Neural progenitor cell (in vitro differentiated cells): ENCODE measurements around the gene DNAAF5.

Experiments
- EZH2phosphoT487 ChIP-seq: fragments of 200-600 bp; sonication (generic); IDR thresholded peaks from 2 replicates; pipeline ENCODE4 v1.6.1; 2017; ENCODE audit warnings: antibody characterized with exemption
- TF ChIP-seq, protein P1 (sequence below): fragments of 200-600 bp; sonication (generic); IDR thresholded peaks from 2 replicates; pipeline ENCODE4 v1.5.1; 2017; ENCODE audit warnings: antibody characterized with exemption, mild to moderate bottlenecking

DNA sequence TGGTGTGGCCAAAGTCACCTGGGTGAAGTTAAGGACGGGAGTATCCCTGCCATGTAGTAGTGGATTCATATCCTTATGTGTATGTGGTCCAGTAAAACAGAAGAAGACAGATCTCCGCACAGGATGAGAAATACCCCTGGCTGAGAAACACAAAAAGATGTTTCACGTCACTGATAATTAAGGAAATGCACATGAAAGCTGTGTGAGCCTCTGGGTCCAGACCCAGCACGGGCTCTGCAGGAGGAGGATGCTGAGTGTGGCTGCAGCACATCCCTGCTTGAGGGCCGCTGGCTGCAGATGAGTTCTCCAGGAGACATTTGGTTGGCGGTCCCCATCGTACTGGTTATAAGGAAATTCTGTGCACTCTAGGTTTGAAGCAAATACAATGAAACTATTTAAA, 97.6 kb downstream of the DNAAF5 start:
- TF ChIP-seq, protein P1, sequence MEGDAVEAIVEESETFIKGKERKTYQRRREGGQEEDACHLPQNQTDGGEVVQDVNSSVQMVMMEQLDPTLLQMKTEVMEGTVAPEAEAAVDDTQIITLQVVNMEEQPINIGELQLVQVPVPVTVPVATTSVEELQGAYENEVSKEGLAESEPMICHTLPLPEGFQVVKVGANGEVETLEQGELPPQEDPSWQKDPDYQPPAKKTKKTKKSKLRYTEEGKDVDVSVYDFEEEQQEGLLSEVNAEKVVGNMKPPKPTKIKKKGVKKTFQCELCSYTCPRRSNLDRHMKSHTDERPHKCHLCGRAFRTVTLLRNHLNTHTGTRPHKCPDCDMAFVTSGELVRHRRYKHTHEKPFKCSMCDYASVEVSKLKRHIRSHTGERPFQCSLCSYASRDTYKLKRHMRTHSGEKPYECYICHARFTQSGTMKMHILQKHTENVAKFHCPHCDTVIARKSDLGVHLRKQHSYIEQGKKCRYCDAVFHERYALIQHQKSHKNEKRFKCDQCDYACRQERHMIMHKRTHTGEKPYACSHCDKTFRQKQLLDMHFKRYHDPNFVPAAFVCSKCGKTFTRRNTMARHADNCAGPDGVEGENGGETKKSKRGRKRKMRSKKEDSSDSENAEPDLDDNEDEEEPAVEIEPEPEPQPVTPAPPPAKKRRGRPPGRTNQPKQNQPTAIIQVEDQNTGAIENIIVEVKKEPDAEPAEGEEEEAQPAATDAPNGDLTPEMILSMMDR, result no peak
- TF ChIP-seq EZH2phosphoT487, result no peak
